ENCODE measurements around the gene IL17RA.

- TF ChIP-seq EZH2 (IDR thresholded peaks at IDR 0.05; ENCODE audit: insufficient read depth, poor library complexity, severe bottlenecking) (no peak), EZH2phosphoT487 (IDR thresholded peaks at IDR 0.05; ENCODE audit: insufficient read depth, low read depth) (no peak)
These were observed 5.8 kb downstream of the IL17RA start for GRCh38 chr22:17090550-17090949.

Data from GM23248 (cell line).